ENCODE results near the gene TEAD1. TPM values are rescaled to one million over a fixed set of nuclear protein-coding genes. Genes with fewer than 3 reads are reported as not detected.

Gene TEAD1
- polyA plus RNA-seq, 1 donor from 2014 or later, result 12.2 TPM

- TF ChIP-seq REST (IDR thresholded peaks at IDR 0.05; ENCODE audit: borderline replicate concordance), result no peak
- no peak for TF ChIP-seq CTCF (IDR thresholded peaks at IDR 0.05; ENCODE audit: poor library complexity, severe bottlenecking)
- TF ChIP-seq RAD21 (conservative IDR thresholded peaks at IDR 0.05), result no peak
- no peak for TF ChIP-seq POLR2AphosphoS5 (IDR thresholded peaks at IDR 0.05)
- no peaks in the 10 kb centered on the region for H4K20me1 ChIP-seq (ENCODE audit: insufficient read depth)
These were observed 118.4 kb downstream of the TEAD1 start for GRCh38 chr11:12792590-12792989.

GRCh38 chr11:12793065-12793464 lies 118.8 kb downstream of the TEAD1 start:
- Histone ChIP-seq H3K27me3 (ENCODE audit: insufficient read depth, low read depth, low read length) (no peaks in the 10 kb centered on the region), H3K79me2 (replicated peaks; ENCODE audit: insufficient read depth, low read length) (peaks cover 14% of the 10 kb centered on the region), H3K9ac (ENCODE audit: low read length) (no peak overlapping the region), H3K9me3 (ENCODE audit: low read length) (no peaks in the 10 kb centered on the region), H3K36me3 (ENCODE audit: insufficient read depth, low read length) (no peaks in the 10 kb centered on the region), H4K20me1 (ENCODE audit: insufficient read depth) (no peaks in the 10 kb centered on the region), H3F3A (ENCODE audit: insufficient read depth, low read length, poor library complexity, severe bottlenecking) (no peaks in the 10 kb centered on the region), H3K4me3 (ENCODE audit: low read length) (no peak overlapping the region), H3K4me2 (ENCODE audit: low read length) (no peak overlapping the region), H3K9me2 (ENCODE audit: insufficient read depth, low read length) (no peaks in the 10 kb centered on the region), H2AFZ (ENCODE audit: low read depth, low read length) (no peak overlapping the region), H3K27ac (ENCODE audit: low read length) (no peak overlapping the region)
- TF ChIP-seq SMC3 (conservative IDR thresholded peaks at IDR 0.05; ENCODE audit: poor library complexity) (no peak), RAD21 (conservative IDR thresholded peaks at IDR 0.05) (no peak), MXI1 (conservative IDR thresholded peaks at IDR 0.05; ENCODE audit: poor library complexity, severe bottlenecking) (no peak), CTCF (IDR thresholded peaks at IDR 0.05; ENCODE audit: poor library complexity, severe bottlenecking) (no peak), POLR2AphosphoS5 (IDR thresholded peaks at IDR 0.05) (no peak), TAF1 (IDR thresholded peaks at IDR 0.05; ENCODE audit: low read depth) (no peak), REST (IDR thresholded peaks at IDR 0.05; ENCODE audit: borderline replicate concordance) (no peak), EZH2 (IDR thresholded peaks at IDR 0.05; ENCODE audit: borderline replicate concordance, insufficient read depth, low read length, poor library complexity, severe bottlenecking) (no peak), EP300 (conservative IDR thresholded peaks at IDR 0.05; ENCODE audit: poor library complexity, severe bottlenecking) (no peak)

More at GRCh38 chr11:12792590-12792989, 118.4 kb downstream of the TEAD1 start:
- Histone ChIP-seq H3F3A (ENCODE audit: insufficient read depth, low read length, poor library complexity, severe bottlenecking) (no peaks in the 10 kb centered on the region), H3K9me3 (ENCODE audit: low read length) (no peaks in the 10 kb centered on the region), H3K4me2 (ENCODE audit: low read length) (no peak overlapping the region), H3K36me3 (ENCODE audit: insufficient read depth, low read length) (no peaks in the 10 kb centered on the region), H3K9me2 (ENCODE audit: insufficient read depth, low read length) (no peaks in the 10 kb centered on the region), H3K4me3 (ENCODE audit: low read length) (no peak overlapping the region), H3K27ac (ENCODE audit: low read length) (no peak overlapping the region), H2AFZ (ENCODE audit: low read depth, low read length) (no peak overlapping the region), H3K9ac (ENCODE audit: low read length) (no peak overlapping the region), H3K27me3 (ENCODE audit: insufficient read depth, low read depth, low read length) (no peaks in the 10 kb centered on the region), H3K79me2 (replicated peaks; ENCODE audit: insufficient read depth, low read length) (peaks cover 14% of the 10 kb centered on the region)

Data from neural cell (in vitro differentiated cells).